Neural progenitor cell (in vitro differentiated cells): Measurements from ENCODE around the gene XIST.

Experiments
- CTCF ChIP-seq: fragments of 200-600 bp; sonication (generic); IDR thresholded peaks from 2 replicates; pipeline ENCODE4 v1.5.1; 2017; ENCODE audit warnings: antibody characterized with exemption, mild to moderate bottlenecking
- EZH2 ChIP-seq: fragments of 200-600 bp; sonication (generic); IDR thresholded peaks from 2 replicates; pipeline ENCODE4 v1.6.1; 2017; ENCODE audit warnings: antibody characterized with exemption, mild to moderate bottlenecking, moderate library complexity
- EZH2phosphoT487 ChIP-seq: fragments of 200-600 bp; sonication (generic); IDR thresholded peaks from 2 replicates; pipeline ENCODE4 v1.6.1; 2017; ENCODE audit warnings: antibody characterized with exemption

- TF ChIP-seq CTCF (no peak), EZH2 (no peak), EZH2phosphoT487 (no peak)
Measured at GRCh38 chrX:73839152-73839551, 13.4 kb downstream of the XIST start.
